GM12878 (cell line): ENCODE data around the gene ZDBF2. TPM values are rescaled to one million over a fixed set of nuclear protein-coding genes. Genes with fewer than 3 reads are reported as not detected.

Experiments used
- ATAC-seq: fragments of 200-7000 bp; cut with Tn5 transposase; 3 replicates; pipeline ENCODE4 v1.9.1; 2020; ENCODE audit warnings: mild to moderate bottlenecking, moderate library complexity
- BruUV-seq: library from RNA; stranded (reverse); fragments of 400-500 nt; replicated peaks from 2 replicates; lab custom pipeline; 2021; lab: Mats Ljungman, UMichigan
- CTCF ChIA-PET: fragments of 300-600 bp; sonication (Branson Sonifier 250); formaldehyde crosslinking; extraction: SDS; loops from one replicate; lab custom pipeline; 2021; ENCODE audit warnings: inconsistent platforms; lab: Yijun Ruan, JAX
- POLR2A ChIA-PET: fragments of 350-600 bp; formaldehyde crosslinking; extraction: SDS; loops from one replicate; lab custom pipeline; 2021; ENCODE audit warnings: inconsistent platforms; lab: Charles Lee
- RAD21 ChIA-PET: fragments of 300-600 bp; sonication (Branson Sonifier 250); formaldehyde crosslinking; loops from one replicate; lab custom pipeline; 2023; ENCODE audit warnings: antibody characterized with exemption; ENCODE audit not compliant: unreplicated experiment; lab: Charles Lee
- SMC1A ChIA-PET: fragments of 300-600 bp; sonication (Branson Sonifier 250); formaldehyde crosslinking; loops from one replicate; lab custom pipeline; 2023; ENCODE audit not compliant: unreplicated experiment, uncharacterized antibody; lab: Charles Lee
- DNase-seq: peaks from one replicate; pipeline ENCODE4 v3.0.0-alpha.2; 2011; ENCODE audit warnings: low read depth, low spot score
- FAIRE-seq: peaks from 3 replicates; lab custom pipeline; 2011; peaks lifted over from hg19 to GRCh38; lab: Jason Lieb, UNC
- H2AFZ ChIP-seq: 2 replicates; pipeline ENCODE4 v1.6.0; 2011; ENCODE audit warnings: low read depth, low read length, control low read depth; ENCODE audit not compliant: control insufficient read depth
- H3K27ac ChIP-seq: 2 replicates; pipeline ENCODE4 v1.5.1; 2011; ENCODE audit warnings: control low read depth; ENCODE audit not compliant: control insufficient read depth, insufficient read depth
- H3K27me3 ChIP-seq, 2 experiments: replicated peaks in 1 of 2; 2 replicates each; pipeline versions ENCODE4 v1.6.0 to v1.6.1; 2011; ENCODE audit warnings: low read length in 1 of 2; ENCODE audit not compliant: control insufficient read depth in 2 of 2, insufficient read depth in 2 of 2
- H3K36me3 ChIP-seq, 2 experiments: 2 replicates each; pipeline ENCODE4 v1.5.1; 2011; ENCODE audit warnings: low read length in 1 of 2; ENCODE audit not compliant: control insufficient read depth in 2 of 2, insufficient read depth in 2 of 2
- H3K4me1 ChIP-seq: 2 replicates; pipeline ENCODE4 v1.6.1; 2011; ENCODE audit warnings: mild to moderate bottlenecking, low read length, moderate library complexity, mixed read lengths; ENCODE audit not compliant: control insufficient read depth, insufficient read depth
- H3K4me2 ChIP-seq: 2 replicates; pipeline ENCODE4 v1.6.0; 2011; ENCODE audit warnings: control low read depth; ENCODE audit not compliant: control insufficient read depth, insufficient read depth
- H3K4me3 ChIP-seq: fragments of 200-600 bp; sonication (generic); 2 replicates; pipeline ENCODE4 v1.5.1; 2016
- H3K79me2 ChIP-seq: 2 replicates; pipeline ENCODE4 v1.6.0; 2011; ENCODE audit warnings: low read length; ENCODE audit not compliant: control insufficient read depth, insufficient read depth
- H3K9ac ChIP-seq: 2 replicates; pipeline ENCODE4 v1.8.0; 2011; ENCODE audit warnings: low read length, control low read depth, mixed read lengths; ENCODE audit not compliant: control insufficient read depth, insufficient read depth
- H3K9me3 ChIP-seq: replicated peaks from 3 replicates; pipeline ENCODE4 v1.5.1; 2011; ENCODE audit warnings: mild to moderate bottlenecking, low read length; ENCODE audit not compliant: control insufficient read depth, insufficient read depth
- H4K20me1 ChIP-seq: 2 replicates; pipeline ENCODE4 v1.6.0; 2011; ENCODE audit not compliant: control insufficient read depth, insufficient read depth
- CBFB ChIP-seq: IDR thresholded peaks from 2 replicates; pipeline ENCODE4 v1.6.1; 2016; ENCODE audit warnings: antibody characterized with exemption, low read depth
- DPF2 ChIP-seq: fragments of 450-650 bp; IDR thresholded peaks from 2 replicates; pipeline ENCODE4 v1.6.1; 2017; ENCODE audit warnings: mild to moderate bottlenecking
- EZH2 ChIP-seq: IDR thresholded peaks from 2 replicates; pipeline ENCODE4 v1.6.1; 2012; ENCODE audit warnings: low read depth, mild to moderate bottlenecking, control low read depth, inconsistent platforms, low read length, borderline replicate concordance; ENCODE audit not compliant: control insufficient read depth
- GATAD2B ChIP-seq: fragments of 450-650 bp; conservative IDR thresholded peaks from 2 replicates; pipeline ENCODE4 v1.6.1; 2017; ENCODE audit warnings: low read depth, mild to moderate bottlenecking, moderate library complexity
- POLR2AphosphoS5 ChIP-seq: IDR thresholded peaks from 2 replicates; pipeline ENCODE4 v1.6.1; 2011; ENCODE audit warnings: mild to moderate bottlenecking, low read length, inconsistent platforms
- RB1 ChIP-seq: fragments of 450-650 bp; formaldehyde crosslinking; IDR thresholded peaks from 2 replicates; pipeline ENCODE4 v1.6.1; 2017; ENCODE audit warnings: mild to moderate bottlenecking, borderline replicate concordance
- REST ChIP-seq: IDR thresholded peaks from 2 replicates; pipeline ENCODE4 v1.6.1; 2012; ENCODE audit warnings: mild to moderate bottlenecking, low read depth, low read length
- SKIL ChIP-seq: fragments of 450-650 bp; IDR thresholded peaks from 2 replicates; pipeline ENCODE4 v1.6.1; 2017; ENCODE audit warnings: mild to moderate bottlenecking, low read depth, inconsistent platforms; ENCODE audit not compliant: poor library complexity, severe bottlenecking
- TARDBP ChIP-seq: IDR thresholded peaks from 2 replicates; pipeline ENCODE4 v1.6.1; 2016; ENCODE audit warnings: borderline replicate concordance
- ZBTB33 ChIP-seq: fragments of 450-650 bp; IDR thresholded peaks from 2 replicates; pipeline ENCODE4 v1.6.1; 2017; ENCODE audit warnings: mild to moderate bottlenecking
- WGBS: methylation state at CpG from one replicate; pipeline ENCODE4 v1.1.6; 2016; ENCODE audit warnings: low lambda C conversion rate; ENCODE audit not compliant: insufficient replicate concordance, insufficient coverage; ENCODE audit errors: missing lambda C conversion rate; 5-methylcytosine and 5-hydroxymethylcytosine counted together
- in situ Hi-C: fragments of 300-500 bp; cut with MboI; formaldehyde crosslinking; loops from 9 replicates; pipeline ENCODE4 v1.14.3; 2018; ENCODE audit warnings: mixed read lengths
- intact Hi-C: fragments of 100-400 bp; cut with micrococcal nuclease; formaldehyde crosslinking; loops from one replicate; pipeline ENCODE4 v1.14.2; 2022; ENCODE audit not compliant: unreplicated experiment
- polyA plus RNA-seq, 11 experiments: library from polyadenylated mRNA; depleted of rRNA in 4 of 11; unstranded in 6 of 11; stranded (reverse) in 5 of 11; fragments of >200 nt; fragmentation: Nextera tagmentation in 4 of 11; fragmentation: Illumina TruSeq in 1 of 11; extraction: Ambion mirVana in 4 of 11; extraction: Trizol in 1 of 11; gene quantifications; 1 replicate in 1 of 11; 2 replicates in 10 of 11; pipeline versions ENCODE4 v1.2.1 to v1.2.3, GENCODE V29; 2011 to 2016; ENCODE audit warnings: inconsistent platforms in 2 of 11, missing spikeins in 2 of 11, low read depth in 1 of 11
- total RNA-seq, 4 experiments: library from RNA; depleted of rRNA in 3 of 4; stranded (reverse); fragments of >200 nt in 3 of 4; fragmentation: Illumina TruSeq in 1 of 4; extraction: Trizol in 1 of 4; gene quantifications; 2 replicates each; pipeline versions ENCODE4 v1.2.1 to v1.2.3, GENCODE V29; 2013 to 2021

Gene ZDBF2
- total and polyA plus RNA-seq, 10 of the 15 experiments (the other 5 are each of a cell fraction or from before 2014, with no cell fraction given) = 0.60 to 21.1 (median 4.2) TPM

DNA sequence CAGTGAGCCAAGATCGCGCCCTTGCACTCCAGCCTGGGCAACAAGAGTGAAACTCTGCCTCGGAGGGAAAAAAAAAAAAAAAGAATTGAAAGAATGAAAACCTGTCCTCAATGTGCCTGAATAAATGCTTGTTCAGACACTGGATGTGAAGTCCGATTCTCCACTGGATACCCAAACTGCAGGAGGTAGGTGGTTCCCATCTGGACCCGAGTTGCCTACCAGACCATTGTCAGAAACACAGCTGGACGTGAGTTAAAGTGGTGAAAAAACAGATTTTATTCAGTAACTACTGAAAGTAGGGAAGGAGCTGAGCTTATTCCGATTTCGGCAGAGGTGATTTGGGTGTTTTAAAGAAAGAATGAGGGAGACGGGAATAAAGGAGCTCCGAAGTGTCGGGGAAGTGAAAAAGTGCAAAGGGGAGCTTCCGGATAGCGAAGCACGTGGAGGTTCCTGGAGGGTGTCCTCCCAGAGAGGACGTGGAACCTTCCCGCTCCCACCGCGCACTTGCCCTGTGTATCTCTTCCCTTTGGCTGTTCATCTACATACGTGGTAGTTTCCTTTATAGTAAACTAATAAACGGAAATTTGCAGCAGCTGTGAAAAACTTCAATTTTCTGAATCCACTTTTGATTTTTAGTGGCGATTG is 10.4 kb upstream of the ZDBF2 start:
- intact Hi-C loops (no loop called here), in situ Hi-C loops (loop anchor here (5.0 kb wide), 1 partner anchor 97 kb away; no protein-coding TSS in a partner anchor)
- POLR2A ChIA-PET = interaction anchor here (0.7 to 1.8 kb wide), 2 partner anchors 11 to 13 kb away, joined by 3 to 9 read pairs; partner anchors contain the start of gene ZDBF2

More for the DNA sequence above, 10.4 kb upstream of the ZDBF2 start:
- FAIRE-seq = no peak
- H3K4me2 ChIP-seq = no peak overlapping the region
- H3K9ac ChIP-seq = no peak overlapping the region
- no peaks in the 10 kb centered on the region for H3K79me2 ChIP-seq
- DNase-seq = no peak
- ChIA-PET CTCF (interaction anchor here (0.7 kb wide), 1 partner anchor 9 kb away, joined by 3 read pairs; no protein-coding TSS in a partner anchor), SMC1A (no interaction called here), RAD21 (interaction anchor here (0.7 to 1.5 kb wide), 2 partner anchors 10 to 205 kb away, joined by 3 to 4 read pairs; partner anchors contain the start of gene ZDBF2)
- H3K9me3 ChIP-seq = no peaks in the 10 kb centered on the region
- H3K4me1 ChIP-seq = no peaks in the 10 kb centered on the region; the same call in 1 of the 2 replicates
- ATAC-seq = no peak
- TF ChIP-seq SKIL (no peak), EZH2 (no peak), REST (no peak), ZBTB33 (no peak), DPF2 (no peak), POLR2AphosphoS5 (no peak), TARDBP (no peak), GATAD2B (no peak), CBFB (no peak), RB1 (no peak)
- H4K20me1 ChIP-seq = no peaks in the 10 kb centered on the region
- no peaks in the 10 kb centered on the region for H3K36me3 ChIP-seq
- no peak overlapping the region for H3K4me3 ChIP-seq
- no TSS peak for BruUV-seq
- peak overlapping the region; percentile 12; the same call in 1 of the 2 replicates for H2AFZ ChIP-seq
- no peak overlapping the region for H3K27ac ChIP-seq
- 51% methylated on average over 18 of the region's 21 CpGs for WGBS
- H3K27me3 ChIP-seq = peaks cover 2 to 16% of the 10 kb centered on the region in 2 experiments; a peak in 3 of 4 replicates
